OCI-LY3 (cell line): ENCODE results near the gene MGP.

Source experiments
- CTCF ChIP-seq: fragments of 200-600, 300-600 bp; sonication (generic); IDR thresholded peaks from 2 replicates; pipeline ENCODE4 v1.5.1; 2014; ENCODE audit warnings: antibody characterized with exemption, low read length, low read depth
- EZH2phosphoT487 ChIP-seq: fragments of 200-600 bp; shearing (Covaris generic); IDR thresholded peaks from 2 replicates; pipeline ENCODE4 v1.6.1; 2018; ENCODE audit warnings: antibody characterized with exemption, mixed run types, low read depth

- TF ChIP-seq CTCF, result no peak
- TF ChIP-seq EZH2phosphoT487, result no peak
These were observed 22.3 kb upstream of the MGP start for GRCh38 chr12:14907953-14908352.
